GM21619 (cell line): ENCODE results near the gene APPBP2.
"Not testable (repeated sequence)": the region's sequence is repeated elsewhere in the genome, so short reads cannot be mapped to it uniquely, and the experiment has no call there.

Source experiments
- ATAC-seq: cut with Tn5 transposase; IDR thresholded peaks from one replicate; pipeline ENCODE4 v1.9.1; 2021; ENCODE audit not compliant: unreplicated experiment

APPBP2 gene

GRCh38 chr17:60525685-60526514 is at the start of gene APPBP2:
TSS of gene APPBP2 (minus strand) at chr17:60526242. CDS start at chr17:60525931, 311 bp downstream.
- peak; percentile 87 for ATAC-seq

GRCh38 chr17:60573236-60574051 is 47.4 kb upstream of the APPBP2 start:
- ATAC-seq = no peak

GRCh38 chr17:60565233-60565632 is 39.2 kb upstream of the APPBP2 start:
- no peak for ATAC-seq

GRCh38 chr17:60563743-60564142 is 37.7 kb upstream of the APPBP2 start:
- no peak for ATAC-seq

- ATAC-seq = no peak
Observed at GRCh38 chr17:60562421-60562820, 36.4 kb upstream of the APPBP2 start.

GRCh38 chr17:60560860-60561257 is 34.8 kb upstream of the APPBP2 start:
- ATAC-seq = no peak

GRCh38 chr17:60559995-60560859 is 34.2 kb upstream of the APPBP2 start:
- no peak for ATAC-seq

GRCh38 chr17:60559659-60559994 is 33.6 kb upstream of the APPBP2 start:
- no peak for ATAC-seq

- ATAC-seq = no peak
Observed at GRCh38 chr17:60557805-60558204, 31.8 kb upstream of the APPBP2 start.

- ATAC-seq = no peak
Observed at GRCh38 chr17:60555786-60556185, 29.7 kb upstream of the APPBP2 start.

- no peak for ATAC-seq
Observed at GRCh38 chr17:60554377-60554788, 28.3 kb upstream of the APPBP2 start.

- not testable (repeated sequence) for ATAC-seq
Observed at GRCh38 chr17:60552255-60552654, 26.2 kb upstream of the APPBP2 start.

GRCh38 chr17:60548990-60549389 is 22.9 kb upstream of the APPBP2 start:
- no peak for ATAC-seq

GRCh38 chr17:60545465-60546191 is 19.6 kb upstream of the APPBP2 start:
- ATAC-seq = no peak

- ATAC-seq = no peak
Observed at GRCh38 chr17:60542071-60542470, 16.0 kb upstream of the APPBP2 start.

GRCh38 chr17:60540460-60540859 is 14.4 kb upstream of the APPBP2 start:
- ATAC-seq = no peak

GRCh38 chr17:60539807-60540206 is 13.8 kb upstream of the APPBP2 start:
- ATAC-seq = no peak

- no peak for ATAC-seq
Observed at GRCh38 chr17:60538726-60539125, 12.7 kb upstream of the APPBP2 start.

GRCh38 chr17:60535382-60536279 is 9.6 kb upstream of the APPBP2 start:
- ATAC-seq = no peak
